Astrocyte (in vitro differentiated cells and primary cell): ENCODE data around the gene TBATA. TPM values are rescaled to one million over a fixed set of nuclear protein-coding genes. Genes with fewer than 3 reads are reported as not detected.

Experiments
- DNase-seq: peaks from one replicate; pipeline ENCODE4 v3.0.0-alpha.2; 2010; ENCODE audit warnings: low read depth
- FAIRE-seq: peaks from 2 replicates; lab custom pipeline; 2011; peaks lifted over from hg19 to GRCh38; lab: Jason Lieb, UNC
- H2AFZ ChIP-seq: 2 replicates; pipeline ENCODE4 v1.6.0; 2012; ENCODE audit warnings: low read depth, low read length, inconsistent platforms
- H3K27ac ChIP-seq: 2 replicates; pipeline ENCODE4 v1.5.1; 2011; ENCODE audit warnings: low read depth, low read length, inconsistent platforms
- H3K27me3 ChIP-seq: 2 replicates; pipeline ENCODE4 v1.6.0; 2011; ENCODE audit warnings: low read length, inconsistent platforms; ENCODE audit not compliant: insufficient read depth
- H3K36me3 ChIP-seq: 2 replicates; pipeline ENCODE4 v1.5.1; 2011; ENCODE audit warnings: low read length, inconsistent platforms; ENCODE audit not compliant: insufficient read depth
- H3K4me1 ChIP-seq: 2 replicates; pipeline ENCODE4 v1.5.1; 2011; ENCODE audit warnings: low read length, inconsistent platforms; ENCODE audit not compliant: insufficient read depth
- H3K4me2 ChIP-seq: 2 replicates; pipeline ENCODE4 v1.6.0; 2012; ENCODE audit warnings: low read length, inconsistent platforms
- H3K4me3 ChIP-seq: 2 replicates; pipeline ENCODE4 v1.5.1; 2011; ENCODE audit warnings: low read depth, mild to moderate bottlenecking, low read length, inconsistent platforms; ENCODE audit not compliant: insufficient read depth
- H3K79me2 ChIP-seq: 2 replicates; pipeline ENCODE4 v1.6.0; 2012; ENCODE audit warnings: mild to moderate bottlenecking, low read length, inconsistent platforms; ENCODE audit not compliant: insufficient read depth
- H3K9ac ChIP-seq: 2 replicates; pipeline ENCODE4 v1.6.0; 2012; ENCODE audit warnings: mild to moderate bottlenecking, low read length, inconsistent platforms
- H3K9me3 ChIP-seq: 2 replicates; pipeline ENCODE4 v1.5.1; 2012; ENCODE audit warnings: low read depth, mild to moderate bottlenecking, low read length, inconsistent platforms; ENCODE audit not compliant: insufficient read depth
- H4K20me1 ChIP-seq: 2 replicates; pipeline ENCODE4 v1.6.0; 2012; ENCODE audit warnings: low read length, inconsistent platforms; ENCODE audit not compliant: insufficient read depth
- H3K27ac Mint-ChIP-seq: one replicate; pipeline ENCODE4 v1.8.0; 2021; ENCODE audit warnings: mild to moderate bottlenecking, mixed read lengths; ENCODE audit not compliant: unreplicated experiment
- H3K27me3 Mint-ChIP-seq: one replicate; pipeline ENCODE4 v1.8.0; 2021; ENCODE audit warnings: low read depth, mixed read lengths; ENCODE audit not compliant: unreplicated experiment
- H3K36me3 Mint-ChIP-seq: one replicate; pipeline ENCODE4 v1.8.0; 2021; ENCODE audit warnings: low read depth, mixed read lengths; ENCODE audit not compliant: unreplicated experiment
- H3K4me1 Mint-ChIP-seq: one replicate; pipeline ENCODE4 v1.8.0; 2021; ENCODE audit warnings: low read depth, mixed read lengths; ENCODE audit not compliant: unreplicated experiment
- H3K4me3 Mint-ChIP-seq: one replicate; pipeline ENCODE4 v1.8.0; 2021; ENCODE audit warnings: mild to moderate bottlenecking, moderate library complexity, mixed read lengths; ENCODE audit not compliant: unreplicated experiment
- H3K9me3 Mint-ChIP-seq: one replicate; pipeline ENCODE4 v1.8.0; 2021; ENCODE audit warnings: mild to moderate bottlenecking, mixed read lengths; ENCODE audit not compliant: unreplicated experiment
- EZH2 ChIP-seq: IDR thresholded peaks from 2 replicates; pipeline ENCODE4 v1.6.1; 2012; ENCODE audit warnings: mild to moderate bottlenecking, low read length, inconsistent platforms; ENCODE audit not compliant: insufficient read depth
- total RNA-seq: library from RNA; stranded (reverse); gene quantifications from 2 replicates; pipeline ENCODE4 v1.2.1, GENCODE V29; 2021
- TF ChIP-seq, protein P1 (sequence below): IDR thresholded peaks from 2 replicates; pipeline ENCODE4 v1.5.1; 2011; ENCODE audit warnings: low read depth, mild to moderate bottlenecking, inconsistent platforms, low read length, moderate library complexity; ENCODE audit not compliant: insufficient read depth

The TBATA gene
- total RNA-seq, 1 donor from 2014 or later, result not detected

DNA sequence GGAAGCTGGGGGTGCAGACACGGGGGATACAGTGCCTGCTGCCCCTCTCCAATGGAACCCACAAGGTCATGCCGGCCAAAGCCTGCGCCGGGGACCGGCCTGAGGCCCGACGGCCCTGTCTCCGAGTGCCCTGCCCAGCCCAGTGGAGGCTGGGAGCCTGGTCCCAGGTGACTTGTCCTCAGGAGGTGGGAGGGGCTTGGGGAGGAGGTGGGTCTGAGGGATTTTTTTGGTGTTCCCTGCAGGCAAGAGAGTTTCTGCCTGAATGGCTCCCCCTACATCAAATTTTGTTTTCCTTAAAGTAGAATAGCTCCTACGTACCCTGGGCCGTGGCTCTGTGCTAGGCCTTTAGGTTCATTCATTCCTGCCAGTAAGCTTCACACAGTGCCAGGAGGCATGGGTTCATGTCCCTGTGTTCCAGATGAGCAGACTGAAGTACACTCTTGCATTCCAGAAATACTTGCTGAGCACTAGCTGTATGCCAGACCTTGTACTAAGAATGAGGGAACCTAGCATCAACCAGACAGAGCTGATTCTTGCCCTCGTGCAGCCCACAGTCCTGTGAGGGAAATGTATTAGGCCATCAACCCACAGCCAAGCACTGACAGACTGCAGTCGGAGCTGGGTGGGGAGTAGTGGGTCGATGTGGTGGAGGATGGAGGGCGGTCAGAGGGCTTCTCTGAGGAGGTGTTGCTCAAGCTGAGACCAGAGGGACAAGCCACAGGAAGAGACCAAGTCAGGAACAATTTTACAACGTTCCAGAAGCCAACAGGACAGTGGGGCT lies 31.1 kb downstream of the TBATA start:
- Mint-ChIP-seq H3K4me1 (peaks cover 25% of the 10 kb centered on the region), H3K27me3 (peaks cover 7% of the 10 kb centered on the region), H3K36me3 (peaks cover 26% of the 10 kb centered on the region), H3K4me3 (peak overlapping the region; percentile 46), H3K27ac (peak overlapping the region; percentile 4), H3K9me3 (peaks cover 3% of the 10 kb centered on the region)
- Histone ChIP-seq H2AFZ (no peak overlapping the region), H3K4me1 (peaks cover 20% of the 10 kb centered on the region), H3K4me3 (no peak overlapping the region), H4K20me1 (no peaks in the 10 kb centered on the region), H3K9me3 (no peaks in the 10 kb centered on the region), H3K9ac (peak overlapping the region; percentile 16), H3K27me3 (no peaks in the 10 kb centered on the region), H3K79me2 (no peaks in the 10 kb centered on the region), H3K4me2 (peak overlapping the region; percentile 41), H3K27ac (peak overlapping the region; percentile 28), H3K36me3 (no peaks in the 10 kb centered on the region)
- DNase-seq (peak; percentile 69), FAIRE-seq (no peak)
- TF ChIP-seq, protein P1, sequence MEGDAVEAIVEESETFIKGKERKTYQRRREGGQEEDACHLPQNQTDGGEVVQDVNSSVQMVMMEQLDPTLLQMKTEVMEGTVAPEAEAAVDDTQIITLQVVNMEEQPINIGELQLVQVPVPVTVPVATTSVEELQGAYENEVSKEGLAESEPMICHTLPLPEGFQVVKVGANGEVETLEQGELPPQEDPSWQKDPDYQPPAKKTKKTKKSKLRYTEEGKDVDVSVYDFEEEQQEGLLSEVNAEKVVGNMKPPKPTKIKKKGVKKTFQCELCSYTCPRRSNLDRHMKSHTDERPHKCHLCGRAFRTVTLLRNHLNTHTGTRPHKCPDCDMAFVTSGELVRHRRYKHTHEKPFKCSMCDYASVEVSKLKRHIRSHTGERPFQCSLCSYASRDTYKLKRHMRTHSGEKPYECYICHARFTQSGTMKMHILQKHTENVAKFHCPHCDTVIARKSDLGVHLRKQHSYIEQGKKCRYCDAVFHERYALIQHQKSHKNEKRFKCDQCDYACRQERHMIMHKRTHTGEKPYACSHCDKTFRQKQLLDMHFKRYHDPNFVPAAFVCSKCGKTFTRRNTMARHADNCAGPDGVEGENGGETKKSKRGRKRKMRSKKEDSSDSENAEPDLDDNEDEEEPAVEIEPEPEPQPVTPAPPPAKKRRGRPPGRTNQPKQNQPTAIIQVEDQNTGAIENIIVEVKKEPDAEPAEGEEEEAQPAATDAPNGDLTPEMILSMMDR, result no peak
- TF ChIP-seq EZH2, result no peak

DNA sequence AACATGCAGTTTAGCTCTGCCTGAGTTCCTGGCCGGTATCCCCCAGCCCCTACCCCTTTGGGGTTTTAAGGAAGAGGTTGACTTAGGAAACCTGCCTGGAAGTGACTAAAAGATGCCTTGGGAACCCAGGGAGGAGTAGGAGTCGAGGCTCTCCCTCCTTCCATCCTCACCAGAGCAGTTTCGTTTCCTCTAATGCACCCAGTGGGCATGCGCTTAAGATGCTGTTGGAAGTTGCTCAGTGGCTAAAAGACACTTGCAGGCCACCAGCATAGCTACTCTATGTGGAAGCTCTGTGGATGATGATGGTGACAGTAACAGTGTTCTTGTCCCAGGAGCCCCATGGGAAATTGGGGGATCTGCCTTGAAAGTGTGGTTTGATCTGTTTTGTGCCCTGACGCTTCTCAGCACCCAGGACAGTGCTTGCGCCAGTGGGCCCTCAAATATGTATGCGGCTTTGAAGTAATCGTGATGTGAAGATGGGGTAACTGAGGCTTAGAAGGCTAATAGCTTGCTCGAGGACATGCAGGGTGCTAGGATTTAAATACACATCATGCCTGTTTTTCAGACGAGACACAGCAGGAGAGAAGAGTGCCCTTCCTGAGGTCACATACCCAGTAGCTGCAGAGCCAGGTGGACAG lies 32.0 kb downstream of the TBATA start:
- FAIRE-seq (no peak), DNase-seq (no peak)
- H4K20me1 ChIP-seq, result no peaks in the 10 kb centered on the region
- H3K36me3 Mint-ChIP-seq, result peaks cover 31% of the 10 kb centered on the region
- TF ChIP-seq, protein P1, result no peak
- no peak for TF ChIP-seq EZH2
- no peaks in the 10 kb centered on the region for H3K79me2 ChIP-seq
- H3K4me2 ChIP-seq, result no peak overlapping the region
- no peak overlapping the region for H2AFZ ChIP-seq
- no peak overlapping the region for H3K4me3 ChIP-seq
- no peak overlapping the region for H3K4me3 Mint-ChIP-seq
- H3K27ac ChIP-seq, result no peak overlapping the region
- H3K27me3 Mint-ChIP-seq, result peaks cover 7% of the 10 kb centered on the region
- H3K27ac Mint-ChIP-seq, result no peak overlapping the region
- H3K9me3 Mint-ChIP-seq, result peaks cover 3% of the 10 kb centered on the region
- H3K9ac ChIP-seq, result no peak overlapping the region
- peaks cover 20% of the 10 kb centered on the region for H3K4me1 ChIP-seq
- no peaks in the 10 kb centered on the region for H3K9me3 ChIP-seq
- no peaks in the 10 kb centered on the region for H3K27me3 ChIP-seq
- no peaks in the 10 kb centered on the region for H3K36me3 ChIP-seq
- peaks cover 21% of the 10 kb centered on the region for H3K4me1 Mint-ChIP-seq
